Urinary bladder (tissue), 4 donors: Measurements from ENCODE around the gene ZFYVE28. TPM values are rescaled to one million over a fixed set of nuclear protein-coding genes. Genes with fewer than 3 reads are reported as not detected.
A peak's percentile ranks its signal among the peaks of the same experiment; 100 is the strongest.

ENCODE experiments used
- DNase-seq: peaks from one replicate; pipeline ENCODE4 v3.0.0-alpha.2; 2015; ENCODE audit errors: extremely low spot score
- H3K27ac ChIP-seq: one replicate; pipeline ENCODE4 v1.5.1; 2013; ENCODE audit warnings: low read depth, mild to moderate bottlenecking, moderate library complexity
- H3K36me3 ChIP-seq: one replicate; pipeline ENCODE4 v1.6.1; 2013; ENCODE audit warnings: mild to moderate bottlenecking, moderate library complexity; ENCODE audit not compliant: insufficient read depth
- H3K4me1 ChIP-seq: one replicate; pipeline ENCODE4 v1.6.1; 2013; ENCODE audit warnings: mild to moderate bottlenecking, moderate library complexity; ENCODE audit not compliant: insufficient read depth
- H3K4me3 ChIP-seq: one replicate; pipeline ENCODE4 v1.5.1; 2013; ENCODE audit warnings: low read depth, low read length
- WGBS: extraction: QIAGEN DNeasy Blood & Tissue Kit; methylation state at CpG from one replicate; pipeline ENCODE4 v1.1.7; 2013; 5-methylcytosine and 5-hydroxymethylcytosine counted together
- polyA plus RNA-seq: library from polyadenylated mRNA; stranded (reverse); fragments of 200-250 nt; gene quantifications from one replicate; pipeline ENCODE4 v1.2.3, GENCODE V29; 2013
- total RNA-seq: library from RNA; depleted of rRNA; stranded (reverse); fragments of >200 nt; gene quantifications from one replicate; pipeline ENCODE4 v1.2.3, GENCODE V29; 2014
- donor health status: healthy with polysubstance abuse.
- donor health status: healthy.

The ZFYVE28 gene
- total and polyA plus RNA-seq, 2 donors: 6.3 to 8.4 TPM

- H3K27ac ChIP-seq: peak overlapping the region; percentile 90
- no peaks in the 10 kb centered on the region for H3K4me1 ChIP-seq
- H3K36me3 ChIP-seq: no peaks in the 10 kb centered on the region
- no peak for DNase-seq
- peak overlapping the region; percentile 47 for H3K4me3 ChIP-seq
- 42% methylated on average over 13 of the region's 13 CpGs for WGBS
Observed at GRCh38 chr4:2262944-2263250, 155.5 kb downstream of the ZFYVE28 start.

- peak; percentile 95 for DNase-seq
- H3K36me3 ChIP-seq: no peaks in the 10 kb centered on the region
- WGBS: under 1% methylated on average over 98 of the region's 98 CpGs
- H3K4me3 ChIP-seq: peak overlapping the region; percentile 91
- H3K27ac ChIP-seq: peak overlapping the region; percentile 90
- no peaks in the 10 kb centered on the region for H3K4me1 ChIP-seq
Observed at GRCh38 chr4:2262145-2262943, 156.1 kb downstream of the ZFYVE28 start.

- Histone ChIP-seq H3K4me1 (no peaks in the 10 kb centered on the region), H3K36me3 (no peaks in the 10 kb centered on the region), H3K4me3 (peak within 1 kb of the TSS; percentile 91), H3K27ac (peak within 1 kb of the TSS; percentile 90)
- WGBS: under 1% methylated on average over 46 of the region's 46 CpGs
- DNase-seq: no peak
Observed at GRCh38 chr4:2261853-2262144, 156.6 kb downstream of the ZFYVE28 start, which contains the start of gene MXD4. Gene MXD4 (minus strand): TSS chr4:2262109. CDS start chr4:2261980, 129 bp downstream.

GRCh38 chr4:2261110-2261852 lies 157.2 kb downstream of the ZFYVE28 start:
- Histone ChIP-seq H3K27ac (peak overlapping the region; percentile 81), H3K36me3 (no peaks in the 10 kb centered on the region), H3K4me1 (no peaks in the 10 kb centered on the region), H3K4me3 (peak overlapping the region; percentile 91)
- no peak for DNase-seq
- WGBS: under 1% methylated on average over 91 of the region's 91 CpGs

GRCh38 chr4:2260344-2261109 lies 157.9 kb downstream of the ZFYVE28 start:
- Histone ChIP-seq H3K4me1 (no peaks in the 10 kb centered on the region), H3K4me3 (peak overlapping the region; percentile 91), H3K36me3 (no peaks in the 10 kb centered on the region), H3K27ac (peak overlapping the region; percentile 81)
- no peak for DNase-seq
- 27% methylated on average over 23 of the region's 23 CpGs for WGBS

- no peak for DNase-seq
- peak overlapping the region; percentile 91 for H3K4me3 ChIP-seq
- no peaks in the 10 kb centered on the region for H3K4me1 ChIP-seq
- no peaks in the 10 kb centered on the region for H3K36me3 ChIP-seq
- H3K27ac ChIP-seq: no peak overlapping the region
- WGBS: 71% methylated on average over 15 of the region's 15 CpGs
Observed at GRCh38 chr4:2259541-2260343, 158.7 kb downstream of the ZFYVE28 start.

GRCh38 chr4:2259036-2259540 lies 159.4 kb downstream of the ZFYVE28 start:
- Histone ChIP-seq H3K36me3 (no peaks in the 10 kb centered on the region), H3K4me3 (no peak overlapping the region), H3K27ac (peak overlapping the region; percentile 27), H3K4me1 (no peaks in the 10 kb centered on the region)
- no peak for DNase-seq
- WGBS: 63% methylated on average over 13 of the region's 13 CpGs

GRCh38 chr4:2258091-2259035 lies 160.1 kb downstream of the ZFYVE28 start:
- 86% methylated on average over 18 of the region's 18 CpGs for WGBS
- peak overlapping the region; percentile 27 for H3K27ac ChIP-seq
- no peak overlapping the region for H3K4me3 ChIP-seq
- DNase-seq: no peak
- no peaks in the 10 kb centered on the region for H3K36me3 ChIP-seq
- H3K4me1 ChIP-seq: no peaks in the 10 kb centered on the region

DNA sequence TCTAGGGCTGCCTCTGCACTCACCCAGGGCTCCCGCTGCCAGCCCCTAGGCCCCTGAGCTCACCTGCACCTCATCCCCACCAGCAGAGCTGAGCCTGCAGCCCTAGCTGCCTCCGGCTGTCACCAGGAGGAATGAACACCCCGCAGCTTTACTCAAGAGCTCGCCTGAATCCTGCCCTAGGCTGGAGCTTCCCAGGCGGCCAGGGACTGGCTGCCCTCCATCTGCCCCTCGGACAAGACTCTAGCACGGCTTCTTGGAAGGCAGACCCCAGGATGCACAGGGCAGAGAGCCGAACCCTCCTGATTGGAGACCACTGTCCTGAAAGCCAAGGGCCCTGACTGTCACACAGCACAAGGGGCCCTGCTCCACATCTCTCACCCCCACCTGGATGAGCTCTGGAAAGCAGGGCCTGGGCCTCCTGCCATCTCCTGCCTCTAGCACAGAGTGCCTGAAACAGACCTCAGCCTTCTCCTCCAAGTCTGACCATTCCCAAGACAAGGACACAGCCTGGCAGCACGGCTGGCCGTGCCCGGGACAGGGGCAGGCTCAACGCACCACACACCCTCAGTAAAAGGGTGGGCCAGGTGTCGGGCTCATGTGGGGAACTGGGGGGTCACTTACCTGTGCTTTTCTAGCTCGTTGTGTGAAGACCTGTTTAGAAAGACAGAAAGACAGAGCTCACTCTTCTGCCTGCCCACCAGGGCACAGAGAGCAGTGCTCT lies 160.9 kb downstream of the ZFYVE28 start:
- Histone ChIP-seq H3K36me3 (no peaks in the 10 kb centered on the region), H3K4me3 (no peak overlapping the region), H3K27ac (peak overlapping the region; percentile 46), H3K4me1 (no peaks in the 10 kb centered on the region)
- 71% methylated on average over 14 of the region's 14 CpGs for WGBS
- no peak for DNase-seq

- Histone ChIP-seq H3K27ac (peak overlapping the region; percentile 69), H3K36me3 (no peaks in the 10 kb centered on the region), H3K4me1 (no peaks in the 10 kb centered on the region), H3K4me3 (no peak overlapping the region)
- DNase-seq: no peak
- WGBS: 60% methylated on average over 12 of the region's 12 CpGs
Observed at GRCh38 chr4:2256781-2257191, 161.7 kb downstream of the ZFYVE28 start.

GRCh38 chr4:2256156-2256731 lies 162.2 kb downstream of the ZFYVE28 start:
- WGBS: 32% methylated on average over 8 of the region's 8 CpGs
- DNase-seq: no peak
- H3K4me3 ChIP-seq: no peak overlapping the region
- H3K27ac ChIP-seq: peak overlapping the region; percentile 69
- H3K4me1 ChIP-seq: no peaks in the 10 kb centered on the region
- H3K36me3 ChIP-seq: no peaks in the 10 kb centered on the region
